Caco-2 (cell line): ENCODE measurements around the gene VKORC1. TPM values are rescaled to one million over a fixed set of nuclear protein-coding genes. Genes with fewer than 3 reads are reported as not detected.

Experiments used
- BruUV-seq: library from RNA; stranded (reverse); fragments of 400-500 nt; replicated peaks from 2 replicates; lab custom pipeline; 2021; lab: Mats Ljungman, UMichigan
- CTCF ChIA-PET: fragments of 300-600 bp; sonication (Branson Sonifier 250); formaldehyde crosslinking; loops from one replicate; lab custom pipeline; 2022; ENCODE audit warnings: antibody characterized with exemption; lab: Charles Lee
- POLR2A ChIA-PET: fragments of 300-600 bp; sonication (Branson Sonifier 250); formaldehyde crosslinking; loops from one replicate; lab custom pipeline; 2022; ENCODE audit warnings: antibody characterized with exemption; lab: Charles Lee
- DNase-seq, 2 experiments: peaks; one replicate each; pipeline versions ENCODE4 v3.0.0 to v3.0.0-alpha.2; 2020 to 2022
- H3K27me3 ChIP-seq: replicated peaks from 2 replicates; pipeline ENCODE4 v1.6.0; 2011; ENCODE audit warnings: low read length; ENCODE audit not compliant: control insufficient read depth, insufficient read depth
- H3K36me3 ChIP-seq: 2 replicates; pipeline ENCODE4 v1.5.1; 2011; ENCODE audit warnings: low read length; ENCODE audit not compliant: control insufficient read depth, insufficient read depth
- H3K4me1 ChIP-seq: fragments of 250-450 bp; sonication (Bioruptor Pico); 2 replicates; pipeline ENCODE4 v1.5.1; 2020; ENCODE audit warnings: mild to moderate bottlenecking
- H3K4me3 ChIP-seq: 2 replicates; pipeline ENCODE4 v1.5.1; 2011; ENCODE audit warnings: low read depth, mild to moderate bottlenecking, control low read depth, low read length
- H3K9me3 ChIP-seq: fragments of 250-450 bp; sonication (Bioruptor Pico); 2 replicates; pipeline ENCODE4 v1.5.1; 2020; ENCODE audit warnings: mild to moderate bottlenecking, moderate library complexity
- H3K27ac Mint-ChIP-seq: one replicate; pipeline ENCODE4 v1.8.0; 2022; ENCODE audit warnings: mixed read lengths; ENCODE audit not compliant: unreplicated experiment
- H3K27me3 Mint-ChIP-seq: one replicate; pipeline ENCODE4 v1.8.0; 2022; ENCODE audit warnings: mixed read lengths; ENCODE audit not compliant: insufficient read depth, unreplicated experiment
- H3K36me3 Mint-ChIP-seq: one replicate; pipeline ENCODE4 v1.8.0; 2022; ENCODE audit warnings: mild to moderate bottlenecking, mixed read lengths; ENCODE audit not compliant: insufficient read depth, unreplicated experiment
- H3K4me1 Mint-ChIP-seq: one replicate; pipeline ENCODE4 v1.8.0; 2022; ENCODE audit warnings: low read depth, mixed read lengths; ENCODE audit not compliant: unreplicated experiment
- H3K4me3 Mint-ChIP-seq: one replicate; pipeline ENCODE4 v1.8.0; 2022; ENCODE audit warnings: mild to moderate bottlenecking, moderate library complexity, mixed read lengths; ENCODE audit not compliant: unreplicated experiment
- H3K9me3 Mint-ChIP-seq: one replicate; pipeline ENCODE4 v1.8.0; 2022; ENCODE audit warnings: mixed read lengths; ENCODE audit not compliant: unreplicated experiment
- CTCF ChIP-seq, 2 experiments: fragments of 200-600 bp in 1 of 2; IDR thresholded peaks; 1 replicate in 1 of 2; 2 replicates in 1 of 2; pipeline versions ENCODE4 v1.5.1 to v1.8.0; 2011 to 2022; ENCODE audit warnings: antibody characterized with exemption in 1 of 2, control low read depth in 1 of 2, inconsistent platforms in 1 of 2, low read depth in 1 of 2, low read length in 1 of 2, mild to moderate bottlenecking in 1 of 2, moderate library complexity in 1 of 2; ENCODE audit not compliant: insufficient read depth in 1 of 2, severe bottlenecking in 1 of 2, unreplicated experiment in 1 of 2
- intact Hi-C: fragments of 100-400 bp; cut with micrococcal nuclease; formaldehyde crosslinking; loops from one replicate; pipeline ENCODE4 v1.10.0; 2022; ENCODE audit not compliant: unreplicated experiment
- total RNA-seq: library from RNA; stranded (reverse); gene quantifications from 2 replicates; pipeline ENCODE4 v1.2.3, GENCODE V29; 2022

VKORC1 gene
- total RNA-seq, 1 experiment from 2014 or later, result 61.3 TPM

- no peaks in the 10 kb centered on the region for H3K27me3 Mint-ChIP-seq
- H3K4me1 Mint-ChIP-seq, result peaks cover 17% of the 10 kb centered on the region
- H3K27ac Mint-ChIP-seq, result no peak overlapping the region
- intact Hi-C loops, result loop anchor here (5.0 kb wide), 3 partner anchors 36 to 156 kb away; partner anchors contain the start of genes BCKDK, HSD3B7 and STX4
- Histone ChIP-seq H3K4me3 (peak overlapping the region; percentile 46), H3K36me3 (no peaks in the 10 kb centered on the region), H3K4me1 (peaks cover 46% of the 10 kb centered on the region), H3K9me3 (no peaks in the 10 kb centered on the region), H3K27me3 (no peaks in the 10 kb centered on the region)
- ChIA-PET POLR2A (interaction anchor here (1.3 to 2.2 kb wide), 4 partner anchors 12 to 70 kb away, joined by 20 to 61 read pairs (median 26); partner anchors contain the start of genes FUS, KAT8, ZNF646 and ZNF668), CTCF (interaction anchor here (0.6 to 2.8 kb wide), 10 partner anchors 9 to 1101 kb away, joined by 3 to 43 read pairs (median 6); partner anchors contain the start of genes HSD3B7, KAT8, ZNF646 and ZNF668)
- H3K36me3 Mint-ChIP-seq, result peaks cover 26% of the 10 kb centered on the region
- BruUV-seq, result no TSS peak
- no peak for DNase-seq
- TF ChIP-seq CTCF (IDR thresholded peaks at IDR 0.05; ENCODE audit: insufficient read depth in 1 of 2, low read depth in 1 of 2, low read length in 1 of 2, severe bottlenecking in 1 of 2, unreplicated experiment in 1 of 2), result no peak
- peak overlapping the region; percentile 66 for H3K4me3 Mint-ChIP-seq
- no peaks in the 10 kb centered on the region for H3K9me3 Mint-ChIP-seq
Measured at GRCh38 chr16:31143011-31143693, 48.6 kb upstream of the VKORC1 start.

- H3K36me3 ChIP-seq, result no peaks in the 10 kb centered on the region
- BruUV-seq, result no TSS peak
- H3K9me3 ChIP-seq, result no peaks in the 10 kb centered on the region
- H3K27me3 ChIP-seq, result no peaks in the 10 kb centered on the region
- Mint-ChIP-seq H3K36me3 (peaks cover 26% of the 10 kb centered on the region), H3K4me3 (peak overlapping the region; percentile 66), H3K27me3 (no peaks in the 10 kb centered on the region), H3K27ac (peak overlapping the region; percentile 83), H3K4me1 (peaks cover 20% of the 10 kb centered on the region), H3K9me3 (no peaks in the 10 kb centered on the region)
- intact Hi-C loops, result loop anchor here (1.0 to 5.0 kb wide), 8 partner anchors 11 to 185 kb away; partner anchors contain the start of genes BCKDK, HSD3B7, KAT8 and SETD1A
- H3K4me3 ChIP-seq, result peak overlapping the region; percentile 46
- CTCF ChIA-PET, result interaction anchor here (0.5 to 2.8 kb wide), 24 partner anchors 8 to 1100 kb away, joined by 3 to 43 read pairs (median 4); partner anchors contain the start of genes FUS, HSD3B7, KAT8 and ORAI3
- peak; percentile 98 to 99 for DNase-seq
- H3K4me1 ChIP-seq, result peaks cover 54% of the 10 kb centered on the region
- POLR2A ChIA-PET, result interaction anchor here (0.5 to 2.2 kb wide), 8 partner anchors 11 to 571 kb away, joined by 3 to 61 read pairs (median 14); partner anchors contain the start of genes FUS, KAT8, ZNF646 and ZNF668
- TF ChIP-seq CTCF (IDR thresholded peaks at IDR 0.05; ENCODE audit: insufficient read depth in 1 of 2, low read depth in 1 of 2, low read length in 1 of 2, severe bottlenecking in 1 of 2, unreplicated experiment in 1 of 2), result peak; percentile 81 to 93
Measured at GRCh38 chr16:31142109-31143010, 47.8 kb upstream of the VKORC1 start.
